ENCODE measurements around the gene DBN1. TPM values are rescaled to one million over a fixed set of nuclear protein-coding genes. Genes with fewer than 3 reads are reported as not detected.

The DBN1 gene
- total and polyA plus RNA-seq, 2 donors (not counting 3 experiments of a cell fraction or from before 2014, with no cell fraction given) = 198 to 336 TPM

DNA sequence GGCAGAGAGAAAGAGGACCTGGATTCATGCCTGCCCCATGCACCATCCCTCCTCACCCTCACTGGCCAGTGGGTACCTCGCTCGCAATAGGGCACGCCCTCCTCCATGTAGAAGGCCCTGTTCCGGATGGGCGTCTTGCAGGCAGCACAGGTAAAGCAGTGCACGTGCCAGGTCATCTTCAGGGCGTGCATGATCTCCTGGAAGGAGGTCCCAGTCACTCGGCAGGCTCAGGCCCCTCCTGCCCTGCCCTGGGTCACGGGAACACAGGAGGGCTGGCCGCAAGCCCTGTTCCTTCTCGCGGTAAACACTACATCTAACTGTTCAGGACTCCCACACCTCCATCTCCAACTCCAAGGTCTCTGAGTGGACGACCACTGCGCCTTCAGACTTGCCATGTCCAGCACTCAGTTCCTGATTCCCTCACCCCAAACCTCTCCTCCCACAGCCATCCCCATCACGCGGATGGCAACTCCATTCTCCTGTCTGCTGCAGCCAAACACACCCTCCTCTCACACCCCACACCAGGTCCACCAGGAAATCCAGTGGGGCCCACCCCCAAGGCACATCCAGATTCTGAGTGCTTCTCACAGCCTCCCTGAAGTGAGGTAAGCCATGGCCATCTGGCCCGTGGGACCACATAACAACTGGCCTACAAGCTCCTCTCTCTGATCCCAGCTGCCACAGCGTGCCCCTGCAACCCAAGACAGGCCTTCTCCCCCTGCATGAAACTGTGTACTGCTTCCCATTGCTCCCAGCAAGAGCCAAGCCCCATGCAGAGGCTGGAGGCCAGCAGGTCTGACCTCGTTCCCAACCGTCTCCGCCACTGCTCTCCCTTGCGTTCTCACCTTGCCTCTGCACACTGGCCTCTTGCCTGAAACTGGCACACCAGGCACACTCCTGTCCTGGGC lies 10.8 kb upstream of the DBN1 start:
- no peaks in the 10 kb centered on the region for H3K9me3 ChIP-seq (replicated peaks; ENCODE audit: control insufficient read depth, insufficient read depth, low read length)
- ChIA-PET POLR2A (interaction anchor here (1.2 kb wide), 1 partner anchor 13 kb away, joined by 4 read pairs; the partner anchor contains the start of gene PDLIM7), CTCF (no interaction called here)
- dilution Hi-C loops (cut with MboI; ENCODE audit: extremely low pct_ligation_motif_present, low sequenced_read_pairs) = no loop called here
- BruUV-seq (replicated peaks) = no TSS peak
- no peak overlapping the region for H3K9ac ChIP-seq (replicated peaks; ENCODE audit: extremely low read depth, insufficient read depth, low read length)
- H3K79me2 ChIP-seq (ENCODE audit: control insufficient read depth, insufficient read depth, low read length) = peaks cover 4% of the 10 kb centered on the region
- H4K20me1 ChIP-seq (replicated peaks; ENCODE audit: control insufficient read depth, extremely low read depth, insufficient read depth, low read length) = no peaks in the 10 kb centered on the region
- no peak overlapping the region for H3K27ac ChIP-seq (ENCODE audit: insufficient read depth, low read depth, low read length)
- H3K4me1 ChIP-seq (ENCODE audit: control insufficient read depth, extremely low read depth, insufficient read depth, low read length) = no peaks in the 10 kb centered on the region
- DNase-seq (ENCODE audit: low read depth, low spot score) (no peak), FAIRE-seq (no peak)
- H2AFZ ChIP-seq (ENCODE audit: low read depth, low read length) = no peak overlapping the region
- no peaks in the 10 kb centered on the region for H3K27me3 ChIP-seq (ENCODE audit: control insufficient read depth in 2 of 2, insufficient read depth in 2 of 2, low read length in 2 of 2)
- no peak overlapping the region for H3K4me3 ChIP-seq (replicated peaks in 1 of 3; ENCODE audit: insufficient read depth in 1 of 3, low read depth in 1 of 3, low read length in 3 of 3)
- no peak overlapping the region for H3K4me2 ChIP-seq (ENCODE audit: insufficient read depth, low read length)
- no peaks in the 10 kb centered on the region for H3K9me1 ChIP-seq (replicated peaks; ENCODE audit: control insufficient read depth, extremely low read depth, insufficient read depth, low read length)
- intact Hi-C loops (cut with micrococcal nuclease) = no loop called here
- peaks cover 16 to 48% of the 10 kb centered on the region in 2 experiments for H3K36me3 ChIP-seq (ENCODE audit: control insufficient read depth in 2 of 2, extremely low read depth in 1 of 2, insufficient read depth in 2 of 2, low read length in 2 of 2)
- TF ChIP-seq GATA2 (IDR thresholded peaks at IDR 0.05; ENCODE audit: insufficient read depth, insufficient read length, low read depth, low read length) (no peak), POLR2AphosphoS5 (IDR thresholded peaks at IDR 0.05; ENCODE audit: insufficient read depth, low read depth, low read length) (peak; percentile 75), POLR2A (IDR thresholded peaks at IDR 0.05; ENCODE audit: low read depth, low read length) (peak; percentile 61), JUN (IDR thresholded peaks at IDR 0.05; ENCODE audit: borderline replicate concordance, insufficient read depth, insufficient read length, low read depth) (no peak), CTCF (IDR thresholded peaks at IDR 0.05; ENCODE audit: extremely low read depth in 1 of 2, insufficient read depth in 1 of 2, low read depth in 1 of 2, low read length in 2 of 2) (no peak), EZH2 (IDR thresholded peaks at IDR 0.05; ENCODE audit: borderline replicate concordance, low read depth, low read length, severe bottlenecking) (no peak), FOS (IDR thresholded peaks at IDR 0.05; ENCODE audit: borderline replicate concordance, insufficient read depth, low read length) (no peak), MYC (IDR thresholded peaks at IDR 0.05; ENCODE audit: low read depth, low read length) (no peak)
- TF ChIP-seq, protein P1, sequence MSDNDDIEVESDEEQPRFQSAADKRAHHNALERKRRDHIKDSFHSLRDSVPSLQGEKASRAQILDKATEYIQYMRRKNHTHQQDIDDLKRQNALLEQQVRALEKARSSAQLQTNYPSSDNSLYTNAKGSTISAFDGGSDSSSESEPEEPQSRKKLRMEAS (IDR thresholded peaks at IDR 0.05; ENCODE audit: insufficient read depth, insufficient read length) = no peak
